Ovary (tissue), 3 donors: ENCODE results near the gene IRAK4.

ENCODE experiments used
- EP300 ChIP-seq: sonication (generic); formaldehyde crosslinking; IDR thresholded peaks from one replicate; pipeline ENCODE4 v1.6.1; 2017; ENCODE audit warnings: antibody characterized with exemption
- POLR2A ChIP-seq: fragments of 450-650 bp; IDR thresholded peaks from one replicate; pipeline ENCODE4 v1.6.1; 2017; ENCODE audit warnings: antibody characterized with exemption, mild to moderate bottlenecking, moderate library complexity
- TF ChIP-seq, protein P1 (sequence below), 3 donors: fragments of 450-650 bp in 2 of 3; fragments of 200-600 bp in 1 of 3; IDR thresholded peaks; one replicate each; pipeline versions ENCODE4 v1.5.1 to v1.8.0; 2016 to 2022; ENCODE audit warnings: antibody characterized with exemption in 3 of 3, mild to moderate bottlenecking in 1 of 3
- donor health status: DM: no; HTN: no; CAD: no.

DNA sequence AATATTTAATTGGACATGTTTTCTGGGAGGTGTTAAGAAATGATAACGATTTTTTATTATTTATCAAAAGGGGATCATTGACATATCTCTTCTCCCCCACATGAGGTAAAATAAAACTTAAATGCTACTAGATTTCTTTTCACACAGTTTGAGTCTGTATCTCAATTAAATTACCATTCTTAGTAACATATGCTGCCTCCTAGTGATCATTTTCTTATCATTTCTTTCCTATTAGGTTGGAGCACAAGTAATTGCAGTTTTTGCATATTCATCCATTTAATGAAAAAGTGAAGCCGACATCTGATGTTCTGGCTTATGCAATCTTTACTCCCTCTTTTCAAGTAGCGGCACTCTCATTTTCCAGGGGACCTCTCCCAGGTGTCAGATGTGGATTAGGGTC lies 25.1 kb upstream of the IRAK4 start:
- TF ChIP-seq, protein P1, sequence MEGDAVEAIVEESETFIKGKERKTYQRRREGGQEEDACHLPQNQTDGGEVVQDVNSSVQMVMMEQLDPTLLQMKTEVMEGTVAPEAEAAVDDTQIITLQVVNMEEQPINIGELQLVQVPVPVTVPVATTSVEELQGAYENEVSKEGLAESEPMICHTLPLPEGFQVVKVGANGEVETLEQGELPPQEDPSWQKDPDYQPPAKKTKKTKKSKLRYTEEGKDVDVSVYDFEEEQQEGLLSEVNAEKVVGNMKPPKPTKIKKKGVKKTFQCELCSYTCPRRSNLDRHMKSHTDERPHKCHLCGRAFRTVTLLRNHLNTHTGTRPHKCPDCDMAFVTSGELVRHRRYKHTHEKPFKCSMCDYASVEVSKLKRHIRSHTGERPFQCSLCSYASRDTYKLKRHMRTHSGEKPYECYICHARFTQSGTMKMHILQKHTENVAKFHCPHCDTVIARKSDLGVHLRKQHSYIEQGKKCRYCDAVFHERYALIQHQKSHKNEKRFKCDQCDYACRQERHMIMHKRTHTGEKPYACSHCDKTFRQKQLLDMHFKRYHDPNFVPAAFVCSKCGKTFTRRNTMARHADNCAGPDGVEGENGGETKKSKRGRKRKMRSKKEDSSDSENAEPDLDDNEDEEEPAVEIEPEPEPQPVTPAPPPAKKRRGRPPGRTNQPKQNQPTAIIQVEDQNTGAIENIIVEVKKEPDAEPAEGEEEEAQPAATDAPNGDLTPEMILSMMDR (IDR thresholded peaks at IDR 0.05) = no peak
- TF ChIP-seq EP300 = no peak
- TF ChIP-seq POLR2A = no peak
